Gastrocnemius medialis (tissue), 4 donors: Measurements from ENCODE around the gene BRAT1. TPM values are rescaled to one million over a fixed set of nuclear protein-coding genes. Genes with fewer than 3 reads are reported as not detected.

ENCODE experiments used
- ATAC-seq, 2 donors: fragments of 150-250 bp; one replicate each; pipeline ENCODE4 v1.9.1; 2016
- DNase-seq, 2 donors: peaks; one replicate each; pipeline ENCODE4 v3.0.0-alpha.2; 2019
- H3K27ac ChIP-seq, 4 donors: fragments of 200-600 bp; sonication (generic); 1 replicate in 1 of 4; 2 replicates in 3 of 4; pipeline ENCODE4 v1.5.1; 2016 to 2018; ENCODE audit warnings: mild to moderate bottlenecking in 2 of 4, moderate library complexity in 1 of 4
- H3K27me3 ChIP-seq, 3 donors: fragments of 200-600 bp; sonication (generic) in 2 of 3; 1 replicate in 1 of 3; 2 replicates in 2 of 3; pipeline versions ENCODE4 v1.5.1 to v1.6.0; 2016 to 2019; ENCODE audit warnings: mild to moderate bottlenecking in 1 of 3, moderate library complexity in 1 of 3
- H3K36me3 ChIP-seq, 2 donors: fragments of 200-600 bp; sonication (generic) in 1 of 2; one replicate each; pipeline ENCODE4 v1.5.1; 2017 to 2018
- H3K4me1 ChIP-seq, 2 donors: fragments of 200-600 bp; sonication (generic) in 1 of 2; one replicate each; pipeline ENCODE4 v1.5.1; 2016 to 2017; ENCODE audit warnings: mild to moderate bottlenecking in 2 of 2
- H3K4me3 ChIP-seq, 4 donors: fragments of 200-600 bp; sonication (generic) in 3 of 4; 1 replicate in 1 of 4; 2 replicates in 3 of 4; pipeline ENCODE4 v1.5.1; 2016 to 2019; ENCODE audit warnings: mild to moderate bottlenecking in 2 of 4
- H3K9me3 ChIP-seq, 3 donors: fragments of 200-600 bp; sonication (generic) in 2 of 3; 1 replicate in 1 of 3; 2 replicates in 2 of 3; pipeline ENCODE4 v1.5.1; 2016 to 2019
- CTCF ChIP-seq, 5 experiments: fragments of 450-650 bp in 3 of 5; fragments of 200-600 bp in 2 of 5; sonication (generic) in 2 of 5; IDR thresholded peaks in 4 of 5; conservative IDR thresholded peaks in 1 of 5; 1 replicate in 4 of 5; 2 replicates in 1 of 5; pipeline ENCODE4 v1.5.1; 2016 to 2019; ENCODE audit warnings: antibody characterized with exemption in 5 of 5, mild to moderate bottlenecking in 3 of 5, moderate library complexity in 3 of 5
- POLR2A ChIP-seq, 2 donors: fragments of 450-650 bp; IDR thresholded peaks; one replicate each; pipeline ENCODE4 v1.6.1; 2017; ENCODE audit warnings: antibody characterized with exemption in 2 of 2, mild to moderate bottlenecking in 2 of 2, moderate library complexity in 2 of 2
- in situ Hi-C, 4 donors: fragments of 200-750 bp; cut with MboI; loops; one replicate each; pipeline versions ENCODE4 v1.15.0 to v1.8.0; 2017; ENCODE audit warnings: low sequenced_read_pairs in 4 of 4
- intact Hi-C: fragments of 100-400 bp; cut with DNase I; formaldehyde crosslinking; loops from one replicate; pipeline ENCODE4 v1.15.1; 2023; ENCODE audit warnings: low total_unique reads
- total RNA-seq, 4 donors: library from RNA; depleted of rRNA; stranded (reverse); fragments of >200 nt; gene quantifications; one replicate each; pipeline versions ENCODE4 v1.1.0 to v1.2.3, GENCODE V29; 2016

Gene BRAT1
- total RNA-seq, 4 donors from 2014 or later = 15.3 to 36.4 (median 20.2) TPM

- no peak for ATAC-seq
Measured at GRCh38 chr7:2497065-2497464, 58.3 kb downstream of the BRAT1 start.

GRCh38 chr7:2496375-2496774 is 58.9 kb downstream of the BRAT1 start:
- DNase-seq = no peak
- Histone ChIP-seq H3K4me3 (no peak overlapping the region), H3K9me3 (no peaks in the 10 kb centered on the region), H3K27me3 (peaks cover 14 to 29% (median 25%) of the 10 kb centered on the region in 3 donors), H3K36me3 (no peaks in the 10 kb centered on the region), H3K4me1 (peaks cover 0 to 4% of the 10 kb centered on the region in 2 donors), H3K27ac (no peak overlapping the region)
- intact Hi-C loops = no loop called here
- in situ Hi-C loops = no loop called here
- TF ChIP-seq POLR2A (IDR thresholded peaks at IDR 0.05) (no peak), CTCF (IDR thresholded peaks at IDR 0.05 in 4 of 5, conservative IDR thresholded peaks at IDR 0.05 in 1 of 5) (no peak)
- no peak for ATAC-seq

More at GRCh38 chr7:2497065-2497464, 58.3 kb downstream of the BRAT1 start:
- no peaks in the 10 kb centered on the region for H3K9me3 ChIP-seq
- no peak overlapping the region for H3K27ac ChIP-seq
- H3K27me3 ChIP-seq = peaks cover 14 to 29% (median 25%) of the 10 kb centered on the region in 3 donors
- H3K4me3 ChIP-seq = no peak overlapping the region
- peaks cover 0 to 4% of the 10 kb centered on the region in 2 donors for H3K4me1 ChIP-seq
- no peak for DNase-seq
- TF ChIP-seq POLR2A (IDR thresholded peaks at IDR 0.05) = no peak
- no peak for TF ChIP-seq CTCF (IDR thresholded peaks at IDR 0.05 in 4 of 5, conservative IDR thresholded peaks at IDR 0.05 in 1 of 5)
- intact Hi-C loops = no loop called here
- in situ Hi-C loops = no loop called here
- no peaks in the 10 kb centered on the region for H3K36me3 ChIP-seq

- intact Hi-C loops (no loop called here), in situ Hi-C loops (no loop called here)
- TF ChIP-seq POLR2A (IDR thresholded peaks at IDR 0.05) (no peak), CTCF (IDR thresholded peaks at IDR 0.05 in 4 of 5, conservative IDR thresholded peaks at IDR 0.05 in 1 of 5) (no peak)
- ATAC-seq (no peak), DNase-seq (no peak)
- Histone ChIP-seq H3K36me3 (no peaks in the 10 kb centered on the region), H3K9me3 (no peaks in the 10 kb centered on the region), H3K27ac (no peak overlapping the region), H3K4me1 (peaks cover 0 to 4% of the 10 kb centered on the region in 2 donors), H3K27me3 (peaks cover 14 to 29% (median 25%) of the 10 kb centered on the region in 3 donors), H3K4me3 (no peak overlapping the region)
Measured at GRCh38 chr7:2495418-2496299, 59.7 kb downstream of the BRAT1 start.

GRCh38 chr7:2494191-2495130 is 60.9 kb downstream of the BRAT1 start:
- H3K4me3 ChIP-seq = no peak overlapping the region
- H3K36me3 ChIP-seq = no peaks in the 10 kb centered on the region
- DNase-seq (no peak), ATAC-seq (no peak)
- intact Hi-C loops (no loop called here), in situ Hi-C loops (no loop called here)
- no peak overlapping the region for H3K27ac ChIP-seq
- H3K4me1 ChIP-seq = peaks cover 0 to 4% of the 10 kb centered on the region in 2 donors
- TF ChIP-seq POLR2A (IDR thresholded peaks at IDR 0.05) (no peak), CTCF (IDR thresholded peaks at IDR 0.05 in 4 of 5, conservative IDR thresholded peaks at IDR 0.05 in 1 of 5) (no peak)
- H3K27me3 ChIP-seq = peaks cover 14 to 29% (median 25%) of the 10 kb centered on the region in 3 donors
- H3K9me3 ChIP-seq = no peaks in the 10 kb centered on the region
